Caco-2 (cell line): Measurements from ENCODE around the gene SMARCD2. TPM values are rescaled to one million over a fixed set of nuclear protein-coding genes. Genes with fewer than 3 reads are reported as not detected.

Experiments used
- BruUV-seq: library from RNA; stranded (reverse); fragments of 400-500 nt; replicated peaks from 2 replicates; lab custom pipeline; 2021; lab: Mats Ljungman, UMichigan
- CTCF ChIA-PET: fragments of 300-600 bp; sonication (Branson Sonifier 250); formaldehyde crosslinking; loops from one replicate; lab custom pipeline; 2022; ENCODE audit warnings: antibody characterized with exemption; lab: Charles Lee
- POLR2A ChIA-PET: fragments of 300-600 bp; sonication (Branson Sonifier 250); formaldehyde crosslinking; loops from one replicate; lab custom pipeline; 2022; ENCODE audit warnings: antibody characterized with exemption; lab: Charles Lee
- DNase-seq, 2 experiments: peaks; one replicate each; pipeline versions ENCODE4 v3.0.0 to v3.0.0-alpha.2; 2020 to 2022
- H3K27me3 ChIP-seq: replicated peaks from 2 replicates; pipeline ENCODE4 v1.6.0; 2011; ENCODE audit warnings: low read length; ENCODE audit not compliant: control insufficient read depth, insufficient read depth
- H3K36me3 ChIP-seq: 2 replicates; pipeline ENCODE4 v1.5.1; 2011; ENCODE audit warnings: low read length; ENCODE audit not compliant: control insufficient read depth, insufficient read depth
- H3K4me1 ChIP-seq: fragments of 250-450 bp; sonication (Bioruptor Pico); 2 replicates; pipeline ENCODE4 v1.5.1; 2020; ENCODE audit warnings: mild to moderate bottlenecking
- H3K4me3 ChIP-seq: 2 replicates; pipeline ENCODE4 v1.5.1; 2011; ENCODE audit warnings: low read depth, mild to moderate bottlenecking, control low read depth, low read length
- H3K9me3 ChIP-seq: fragments of 250-450 bp; sonication (Bioruptor Pico); 2 replicates; pipeline ENCODE4 v1.5.1; 2020; ENCODE audit warnings: mild to moderate bottlenecking, moderate library complexity
- H3K27ac Mint-ChIP-seq: one replicate; pipeline ENCODE4 v1.8.0; 2022; ENCODE audit warnings: mixed read lengths; ENCODE audit not compliant: unreplicated experiment
- H3K27me3 Mint-ChIP-seq: one replicate; pipeline ENCODE4 v1.8.0; 2022; ENCODE audit warnings: mixed read lengths; ENCODE audit not compliant: insufficient read depth, unreplicated experiment
- H3K36me3 Mint-ChIP-seq: one replicate; pipeline ENCODE4 v1.8.0; 2022; ENCODE audit warnings: mild to moderate bottlenecking, mixed read lengths; ENCODE audit not compliant: insufficient read depth, unreplicated experiment
- H3K4me1 Mint-ChIP-seq: one replicate; pipeline ENCODE4 v1.8.0; 2022; ENCODE audit warnings: low read depth, mixed read lengths; ENCODE audit not compliant: unreplicated experiment
- H3K4me3 Mint-ChIP-seq: one replicate; pipeline ENCODE4 v1.8.0; 2022; ENCODE audit warnings: mild to moderate bottlenecking, moderate library complexity, mixed read lengths; ENCODE audit not compliant: unreplicated experiment
- H3K9me3 Mint-ChIP-seq: one replicate; pipeline ENCODE4 v1.8.0; 2022; ENCODE audit warnings: mixed read lengths; ENCODE audit not compliant: unreplicated experiment
- intact Hi-C: fragments of 100-400 bp; cut with micrococcal nuclease; formaldehyde crosslinking; loops from one replicate; pipeline ENCODE4 v1.10.0; 2022; ENCODE audit not compliant: unreplicated experiment
- total RNA-seq: library from RNA; stranded (reverse); gene quantifications from 2 replicates; pipeline ENCODE4 v1.2.3, GENCODE V29; 2022
- TF ChIP-seq, protein P1 (sequence below), 2 experiments: fragments of 200-600 bp in 1 of 2; IDR thresholded peaks; 1 replicate in 1 of 2; 2 replicates in 1 of 2; pipeline versions ENCODE4 v1.5.1 to v1.8.0; 2011 to 2022; ENCODE audit warnings: antibody characterized with exemption in 1 of 2, control low read depth in 1 of 2, inconsistent platforms in 1 of 2, low read depth in 1 of 2, low read length in 1 of 2, mild to moderate bottlenecking in 1 of 2, moderate library complexity in 1 of 2; ENCODE audit not compliant: insufficient read depth in 1 of 2, severe bottlenecking in 1 of 2, unreplicated experiment in 1 of 2

Gene SMARCD2
- total RNA-seq, 1 experiment from 2014 or later, result 134 TPM

DNA sequence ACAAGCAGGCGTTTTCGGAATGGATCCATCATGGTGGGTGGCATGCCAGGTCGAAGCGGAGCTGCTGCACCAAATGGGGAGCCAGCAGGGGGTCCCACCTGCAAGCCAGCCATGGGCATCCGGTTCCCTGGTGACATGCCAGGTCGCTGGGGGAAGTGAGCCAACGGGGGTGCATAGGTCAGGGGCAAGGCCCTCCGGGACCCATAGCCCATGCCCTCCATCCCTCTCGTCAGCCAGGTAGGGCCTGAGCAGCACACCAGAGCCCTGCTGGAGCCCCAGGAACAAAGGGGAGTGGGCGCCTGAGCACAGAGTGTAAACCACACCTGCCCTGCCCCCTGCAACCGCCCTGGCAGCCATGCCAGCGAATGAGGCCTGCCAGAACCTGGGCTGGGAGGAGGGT lies 5.0 kb downstream of the SMARCD2 start:
- Mint-ChIP-seq H3K27me3 (no peaks in the 10 kb centered on the region), H3K4me3 (no peak overlapping the region), H3K27ac (no peak overlapping the region), H3K9me3 (no peaks in the 10 kb centered on the region), H3K4me1 (peaks cover 20% of the 10 kb centered on the region), H3K36me3 (peaks cover 65% of the 10 kb centered on the region)
- ChIA-PET CTCF (no interaction called here), POLR2A (no interaction called here)
- Histone ChIP-seq H3K27me3 (no peaks in the 10 kb centered on the region), H3K9me3 (no peaks in the 10 kb centered on the region), H3K36me3 (peaks cover 12% of the 10 kb centered on the region), H3K4me1 (peaks cover 9% of the 10 kb centered on the region), H3K4me3 (no peak overlapping the region)
- TF ChIP-seq, protein P1, sequence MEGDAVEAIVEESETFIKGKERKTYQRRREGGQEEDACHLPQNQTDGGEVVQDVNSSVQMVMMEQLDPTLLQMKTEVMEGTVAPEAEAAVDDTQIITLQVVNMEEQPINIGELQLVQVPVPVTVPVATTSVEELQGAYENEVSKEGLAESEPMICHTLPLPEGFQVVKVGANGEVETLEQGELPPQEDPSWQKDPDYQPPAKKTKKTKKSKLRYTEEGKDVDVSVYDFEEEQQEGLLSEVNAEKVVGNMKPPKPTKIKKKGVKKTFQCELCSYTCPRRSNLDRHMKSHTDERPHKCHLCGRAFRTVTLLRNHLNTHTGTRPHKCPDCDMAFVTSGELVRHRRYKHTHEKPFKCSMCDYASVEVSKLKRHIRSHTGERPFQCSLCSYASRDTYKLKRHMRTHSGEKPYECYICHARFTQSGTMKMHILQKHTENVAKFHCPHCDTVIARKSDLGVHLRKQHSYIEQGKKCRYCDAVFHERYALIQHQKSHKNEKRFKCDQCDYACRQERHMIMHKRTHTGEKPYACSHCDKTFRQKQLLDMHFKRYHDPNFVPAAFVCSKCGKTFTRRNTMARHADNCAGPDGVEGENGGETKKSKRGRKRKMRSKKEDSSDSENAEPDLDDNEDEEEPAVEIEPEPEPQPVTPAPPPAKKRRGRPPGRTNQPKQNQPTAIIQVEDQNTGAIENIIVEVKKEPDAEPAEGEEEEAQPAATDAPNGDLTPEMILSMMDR (IDR thresholded peaks at IDR 0.05; ENCODE audit: insufficient read depth in 1 of 2, low read depth in 1 of 2, low read length in 1 of 2, severe bottlenecking in 1 of 2, unreplicated experiment in 1 of 2), result no peak
- intact Hi-C loops, result no loop called here
- no TSS peak for BruUV-seq
- no peak for DNase-seq

DNA sequence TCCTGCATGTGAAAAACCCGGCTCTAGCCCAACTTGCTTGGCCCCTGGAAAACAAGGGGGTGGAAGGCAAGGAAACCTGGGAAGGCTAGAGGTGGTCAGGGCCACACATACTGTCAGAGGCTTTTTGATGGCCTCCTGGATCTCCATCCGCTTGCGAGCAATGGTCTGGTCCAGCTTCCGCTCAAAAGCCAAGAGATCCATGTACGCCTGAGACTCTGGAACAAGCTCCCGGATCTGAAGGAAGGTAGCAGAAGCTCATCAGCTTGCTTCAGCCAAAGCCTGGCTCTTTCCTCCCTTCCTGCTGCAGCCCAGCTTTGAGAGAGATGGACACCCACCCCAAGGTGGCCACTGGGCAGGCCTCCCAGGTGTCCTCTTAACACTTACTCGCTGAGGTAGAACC lies 5.7 kb downstream of the SMARCD2 start:
- H3K4me1 ChIP-seq, result peaks cover 9% of the 10 kb centered on the region
- H3K9me3 Mint-ChIP-seq, result no peaks in the 10 kb centered on the region
- H3K36me3 ChIP-seq, result peaks cover 12% of the 10 kb centered on the region
- H3K4me3 Mint-ChIP-seq, result no peak overlapping the region
- POLR2A ChIA-PET, result no interaction called here
- H3K27me3 Mint-ChIP-seq, result no peaks in the 10 kb centered on the region
- TF ChIP-seq, protein P1 (IDR thresholded peaks at IDR 0.05; ENCODE audit: insufficient read depth in 1 of 2, low read depth in 1 of 2, low read length in 1 of 2, severe bottlenecking in 1 of 2, unreplicated experiment in 1 of 2), result no peak
- no peak overlapping the region for H3K27ac Mint-ChIP-seq
- H3K36me3 Mint-ChIP-seq, result peaks cover 68% of the 10 kb centered on the region
- peaks cover 20% of the 10 kb centered on the region for H3K4me1 Mint-ChIP-seq
- BruUV-seq, result no TSS peak
- H3K27me3 ChIP-seq, result no peaks in the 10 kb centered on the region
- DNase-seq, result no peak
- no peak overlapping the region for H3K4me3 ChIP-seq
- CTCF ChIA-PET, result no interaction called here
- intact Hi-C loops, result no loop called here
- no peaks in the 10 kb centered on the region for H3K9me3 ChIP-seq

DNA sequence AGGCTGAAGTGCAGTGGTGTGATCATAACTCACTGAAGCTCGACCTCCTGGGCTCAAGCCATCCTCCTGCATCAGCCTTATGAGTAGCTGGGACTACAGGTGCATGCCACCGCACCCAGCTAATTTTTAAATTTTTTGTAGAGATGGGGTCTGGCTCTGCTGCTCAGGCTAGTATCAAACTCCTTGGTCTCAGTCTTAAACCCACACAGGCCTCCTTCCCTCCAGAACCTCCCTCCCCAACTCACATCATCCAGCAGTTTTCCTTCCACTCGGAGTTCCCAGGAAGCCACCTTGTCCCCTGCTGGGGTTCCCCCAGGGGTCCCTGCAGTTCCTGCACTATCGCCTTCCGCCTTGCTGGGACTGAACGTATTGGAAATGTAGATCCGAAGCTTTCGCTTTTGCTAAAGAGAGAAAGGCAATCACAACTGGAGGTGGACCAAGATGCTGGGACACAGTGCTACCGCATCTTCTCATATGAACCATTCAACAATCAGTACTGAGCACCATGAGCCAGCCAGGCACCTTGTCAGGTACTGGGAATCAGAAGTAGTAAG lies 7.2 kb downstream of the SMARCD2 start:
- H3K4me1 ChIP-seq, result no peaks in the 10 kb centered on the region; the same call in 1 of the 2 replicates
- H3K27me3 ChIP-seq, result no peaks in the 10 kb centered on the region
- DNase-seq, result no peak
- no TSS peak for BruUV-seq
- Mint-ChIP-seq H3K27me3 (no peaks in the 10 kb centered on the region), H3K9me3 (no peaks in the 10 kb centered on the region), H3K27ac (no peak overlapping the region), H3K4me1 (peaks cover 12% of the 10 kb centered on the region), H3K4me3 (no peak overlapping the region), H3K36me3 (peaks cover 79% of the 10 kb centered on the region)
- POLR2A ChIA-PET, result interaction anchor here (0.6 kb wide), 1 partner anchor 11 kb away, joined by 3 read pairs; no protein-coding TSS in a partner anchor
- H3K4me3 ChIP-seq, result no peak overlapping the region
- H3K9me3 ChIP-seq, result no peaks in the 10 kb centered on the region
- TF ChIP-seq, protein P1 (IDR thresholded peaks at IDR 0.05; ENCODE audit: insufficient read depth in 1 of 2, low read depth in 1 of 2, low read length in 1 of 2, severe bottlenecking in 1 of 2, unreplicated experiment in 1 of 2), result no peak
- H3K36me3 ChIP-seq, result peaks cover 11% of the 10 kb centered on the region
- intact Hi-C loops, result no loop called here
- CTCF ChIA-PET, result interaction anchor here (1.2 kb wide), 1 partner anchor 13 kb away, joined by 5 read pairs; no protein-coding TSS in a partner anchor
